Naive B cell (primary cell): ENCODE measurements around the gene NCOR1. TPM values are rescaled to one million over a fixed set of nuclear protein-coding genes. Genes with fewer than 3 reads are reported as not detected.

Experiments
- polyA plus RNA-seq, 6 donors: library from polyadenylated mRNA; unstranded; fragments of 300-500 nt; fragmentation: Illumina TruSeq; gene quantifications; one replicate each; pipeline ENCODE4 v1.2.3, GENCODE V29; 2021; ENCODE audit warnings: low read depth in 6 of 6

The NCOR1 gene
- polyA plus RNA-seq, 6 donors from 2014 or later = 65.6 to 181 (median 69.0) TPM

Other genes starting within 250 kb of the NCOR1 start
- 100 to 1,000 TPM in 1 of 6 donors, 10 to 100 TPM in 5; 55.7 to 111 (median 82.1) TPM for gene ZSWIM7, start 215.8 kb downstream of the NCOR1 start, polyA plus RNA-seq
- gene TTC19, start 215.7 kb downstream of the NCOR1 start, polyA plus RNA-seq = 10 to 100 TPM; 35.1 to 49.5 (median 37.4) TPM
- 10 to 100 TPM in 3 of 6 donors, 1 to 10 TPM in 3; 7.1 to 16.1 (median 9.5) TPM for gene PIGL, start 1.7 kb upstream of the NCOR1 start, polyA plus RNA-seq
- gene CENPV, start 137.9 kb upstream of the NCOR1 start, polyA plus RNA-seq = 10 to 100 TPM; 13.3 to 34.2 (median 15.9) TPM
- 1,000 to 10,000 TPM; 2,209 to 2,817 (median 2,696) TPM for gene UBB, start 165.6 kb upstream of the NCOR1 start, polyA plus RNA-seq
- gene TRPV2, start 200.0 kb upstream of the NCOR1 start, polyA plus RNA-seq = 10 to 100 TPM; 36.2 to 59.9 (median 44.0) TPM